ENCODE data around the gene FHIT. TPM values are rescaled to one million over a fixed set of nuclear protein-coding genes. Genes with fewer than 3 reads are reported as not detected.

FHIT gene
- total RNA-seq, 4 donors from 2014 or later: 4.4 to 10.6 (median 8.4) TPM

DNA sequence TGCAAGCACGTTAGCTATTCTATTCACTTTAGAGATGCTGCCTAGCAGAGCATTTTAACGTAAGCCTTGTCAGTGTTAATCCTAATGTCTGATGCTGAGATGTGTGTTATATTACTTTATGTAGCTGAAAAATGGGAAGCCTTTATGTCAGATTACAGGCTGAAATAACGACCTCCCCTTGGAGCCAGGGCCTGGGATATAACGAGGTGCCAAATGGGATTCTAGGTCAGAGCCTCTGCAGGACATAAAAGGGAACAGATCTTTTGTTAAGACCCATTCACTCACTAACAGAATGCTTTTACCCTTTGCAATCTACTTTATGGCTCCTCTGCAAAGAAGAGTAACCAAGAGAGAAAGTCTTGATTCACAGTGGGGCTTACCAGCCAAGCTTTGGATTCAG lies 1385.9 kb downstream of the FHIT start:
- TF ChIP-seq, protein P1, sequence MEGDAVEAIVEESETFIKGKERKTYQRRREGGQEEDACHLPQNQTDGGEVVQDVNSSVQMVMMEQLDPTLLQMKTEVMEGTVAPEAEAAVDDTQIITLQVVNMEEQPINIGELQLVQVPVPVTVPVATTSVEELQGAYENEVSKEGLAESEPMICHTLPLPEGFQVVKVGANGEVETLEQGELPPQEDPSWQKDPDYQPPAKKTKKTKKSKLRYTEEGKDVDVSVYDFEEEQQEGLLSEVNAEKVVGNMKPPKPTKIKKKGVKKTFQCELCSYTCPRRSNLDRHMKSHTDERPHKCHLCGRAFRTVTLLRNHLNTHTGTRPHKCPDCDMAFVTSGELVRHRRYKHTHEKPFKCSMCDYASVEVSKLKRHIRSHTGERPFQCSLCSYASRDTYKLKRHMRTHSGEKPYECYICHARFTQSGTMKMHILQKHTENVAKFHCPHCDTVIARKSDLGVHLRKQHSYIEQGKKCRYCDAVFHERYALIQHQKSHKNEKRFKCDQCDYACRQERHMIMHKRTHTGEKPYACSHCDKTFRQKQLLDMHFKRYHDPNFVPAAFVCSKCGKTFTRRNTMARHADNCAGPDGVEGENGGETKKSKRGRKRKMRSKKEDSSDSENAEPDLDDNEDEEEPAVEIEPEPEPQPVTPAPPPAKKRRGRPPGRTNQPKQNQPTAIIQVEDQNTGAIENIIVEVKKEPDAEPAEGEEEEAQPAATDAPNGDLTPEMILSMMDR (IDR thresholded peaks at IDR 0.05; ENCODE audit: low read depth): no peak

DNA sequence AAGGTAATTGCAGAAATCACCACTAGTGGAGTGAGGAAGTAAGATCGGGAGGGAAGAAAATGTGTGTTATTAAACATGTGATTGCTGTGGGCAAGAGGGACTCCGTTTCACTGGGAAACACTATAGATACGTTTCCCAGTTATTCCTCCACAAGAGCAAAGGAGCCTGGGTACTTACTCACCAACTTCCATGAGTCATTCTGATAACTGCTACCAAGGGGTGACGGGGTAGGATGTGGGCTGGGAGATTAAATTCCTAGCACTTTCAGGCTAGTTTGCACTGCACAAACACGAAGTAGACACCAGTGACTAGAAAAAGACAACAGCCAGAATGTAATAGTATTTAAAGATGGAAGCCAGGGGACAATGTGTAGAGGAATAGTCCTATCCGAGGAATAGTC lies 1388.6 kb downstream of the FHIT start:
- TF ChIP-seq, protein P1 (IDR thresholded peaks at IDR 0.05; ENCODE audit: low read depth): no peak

- TF ChIP-seq, protein P1 (IDR thresholded peaks at IDR 0.05; ENCODE audit: low read depth): no peak
These were observed 1393.5 kb downstream of the FHIT start for GRCh38 chr3:59857589-59858346.

DNA sequence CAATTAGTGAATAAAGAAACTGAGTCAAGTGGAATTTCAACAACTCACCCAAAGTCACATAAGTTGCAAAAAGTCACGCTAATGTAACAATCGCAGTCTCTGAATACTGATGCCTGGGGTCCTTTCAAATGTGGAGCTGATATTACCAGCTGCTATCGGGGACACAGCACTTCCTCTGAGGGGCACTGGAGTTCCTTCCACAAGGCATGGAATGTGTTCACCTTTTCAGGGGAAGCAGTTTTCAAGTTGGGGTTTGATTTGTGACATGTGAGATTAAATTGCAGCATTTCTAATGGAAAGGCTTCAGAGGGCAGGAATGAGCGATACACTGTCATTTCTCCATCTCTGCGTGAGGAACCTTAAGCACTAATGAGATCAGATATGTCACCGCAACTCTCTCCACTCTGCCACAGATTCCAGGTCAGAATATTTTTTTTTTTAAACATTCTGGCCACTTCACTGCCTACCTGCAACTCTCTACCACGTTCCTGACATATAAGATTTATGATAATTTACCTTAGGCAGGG lies 1394.3 kb downstream of the FHIT start:
- TF ChIP-seq, protein P1 (IDR thresholded peaks at IDR 0.05; ENCODE audit: low read depth): no peak

GRCh38 chr3:59854061-59854709 lies 1397.1 kb downstream of the FHIT start:
- TF ChIP-seq, protein P1 (IDR thresholded peaks at IDR 0.05; ENCODE audit: low read depth): no peak

DNA sequence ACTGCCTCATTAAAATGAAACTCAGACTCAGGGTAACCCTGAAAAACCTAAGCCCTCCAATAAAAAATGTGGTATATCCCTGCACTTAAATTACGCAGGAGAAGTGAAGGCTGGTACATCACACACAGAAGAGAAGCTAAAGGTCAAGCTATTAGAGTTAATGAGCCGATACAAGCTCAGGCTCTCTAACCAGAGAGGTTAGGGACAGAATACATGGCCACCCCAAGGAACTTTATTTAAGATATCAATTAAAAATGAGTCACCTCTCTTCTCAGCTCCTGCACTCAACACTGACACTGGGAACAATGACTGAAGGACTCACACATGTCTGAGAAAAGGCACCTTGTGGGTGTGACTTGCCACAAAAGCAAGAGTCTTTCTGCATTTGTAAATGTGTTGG lies 1400.8 kb downstream of the FHIT start:
- TF ChIP-seq, protein P1 (IDR thresholded peaks at IDR 0.05; ENCODE audit: low read depth): no peak

DNA sequence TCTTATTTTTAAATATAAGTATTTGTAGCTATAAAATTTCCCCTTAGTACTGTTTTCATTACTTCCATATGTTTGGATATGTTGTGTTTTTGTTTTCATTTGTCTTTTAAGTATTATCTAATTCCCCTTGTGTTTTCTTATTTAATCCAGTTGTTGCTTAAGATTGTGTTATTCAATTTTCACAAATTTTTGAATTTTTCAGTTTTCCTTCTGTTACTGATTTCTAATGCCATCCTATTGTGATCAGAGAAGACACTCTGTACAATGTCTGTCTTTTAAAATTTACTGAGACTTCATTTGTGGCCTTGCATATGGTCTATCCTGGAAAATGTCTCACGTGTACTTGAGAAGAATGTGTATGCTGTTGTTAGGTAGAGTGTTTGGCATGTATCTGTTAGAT lies 1405.9 kb downstream of the FHIT start:
- TF ChIP-seq, protein P1 (IDR thresholded peaks at IDR 0.05; ENCODE audit: low read depth): no peak

Data from subcutaneous adipose tissue (tissue), 4 donors.